Hepatic stellate cell (primary cell): ENCODE results near the gene TMX1.
A peak's percentile ranks its signal among the peaks of the same experiment; 100 is the strongest.
"Not testable (repeated sequence)": the region's sequence is repeated elsewhere in the genome, so short reads cannot be mapped to it uniquely, and the experiment has no call there.

Experiments used
- DNase-seq: peaks from one replicate; pipeline ENCODE4 v3.0.0; 2011; ENCODE audit warnings: low spot score

TMX1 gene, protein sequence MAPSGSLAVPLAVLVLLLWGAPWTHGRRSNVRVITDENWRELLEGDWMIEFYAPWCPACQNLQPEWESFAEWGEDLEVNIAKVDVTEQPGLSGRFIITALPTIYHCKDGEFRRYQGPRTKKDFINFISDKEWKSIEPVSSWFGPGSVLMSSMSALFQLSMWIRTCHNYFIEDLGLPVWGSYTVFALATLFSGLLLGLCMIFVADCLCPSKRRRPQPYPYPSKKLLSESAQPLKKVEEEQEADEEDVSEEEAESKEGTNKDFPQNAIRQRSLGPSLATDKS

DNA sequence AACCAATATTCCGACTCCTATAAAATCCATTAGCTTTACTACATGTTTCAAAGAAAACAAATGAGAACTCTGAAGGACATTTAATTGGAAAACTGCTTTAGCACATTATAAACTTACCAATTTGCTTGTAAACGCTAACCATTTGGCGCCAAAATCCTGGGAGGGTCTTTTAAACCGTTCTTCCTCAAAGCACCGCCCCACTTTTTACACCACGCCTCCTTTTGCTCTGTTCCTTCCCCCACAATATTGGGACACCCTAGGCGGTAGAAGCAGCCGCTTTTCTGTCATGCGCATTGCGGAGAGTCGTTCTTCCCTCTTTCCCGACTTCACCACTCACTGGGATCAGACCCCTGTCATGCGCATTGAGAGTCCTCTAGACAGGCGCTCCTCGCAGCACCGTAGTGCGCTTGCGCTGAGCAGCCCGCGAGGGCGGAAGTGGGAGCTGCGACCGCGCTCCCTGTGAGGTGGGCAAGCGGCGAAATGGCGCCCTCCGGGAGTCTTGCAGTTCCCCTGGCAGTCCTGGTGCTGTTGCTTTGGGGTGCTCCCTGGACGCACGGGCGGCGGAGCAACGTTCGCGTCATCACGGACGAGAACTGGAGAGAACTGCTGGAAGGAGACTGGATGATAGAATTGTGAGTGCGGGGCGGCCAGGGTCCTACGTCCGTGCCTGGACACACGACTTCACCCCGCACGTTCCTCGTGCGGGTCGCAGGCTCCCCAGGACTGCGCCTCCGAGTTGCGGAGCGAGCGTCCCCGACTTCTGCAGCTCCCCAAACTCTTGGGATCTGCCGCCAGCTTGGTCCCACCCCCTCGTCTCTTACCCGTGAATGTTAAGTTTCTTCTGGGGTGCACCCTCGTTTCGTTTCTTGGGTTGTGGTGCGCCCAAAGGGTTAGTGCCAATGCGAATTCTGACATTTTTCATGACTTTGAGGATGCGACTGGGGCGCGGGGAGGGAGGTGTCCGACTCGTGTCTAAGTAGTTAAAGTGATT is at the start of gene TMX1:
Gene TMX1 (plus strand): TSS at position 435 of the 991 bp plus-strand sequence. CDS start 46 bp downstream, at position 481.
- DNase-seq = peak; percentile 99

GRCh38 chr14:51201890-51202289 is 38.2 kb upstream of the TMX1 start:
- no peak for DNase-seq

- no peak for DNase-seq
These were observed 37.0 kb upstream of the TMX1 start for GRCh38 chr14:51202914-51203665.

DNA sequence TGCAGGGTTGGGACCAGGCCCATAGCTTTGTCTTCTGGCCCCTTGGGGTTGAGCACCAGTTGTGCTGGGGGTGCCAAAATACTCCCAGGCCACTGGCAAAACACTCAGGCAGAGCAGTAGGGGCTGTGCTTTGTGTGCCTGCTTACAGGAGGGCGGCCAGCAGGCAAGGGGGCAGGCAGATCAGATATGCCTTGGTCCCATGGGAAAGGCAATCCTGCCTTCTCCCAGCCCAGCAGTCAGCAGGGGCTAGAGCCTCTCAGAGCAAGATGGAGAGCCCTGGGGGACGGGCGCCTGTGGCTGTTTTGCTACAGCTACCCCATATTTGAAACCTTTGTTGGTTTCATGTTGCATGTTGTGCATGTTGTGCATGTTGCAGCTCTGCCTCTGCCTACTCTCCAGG is 36.2 kb upstream of the TMX1 start:
- no peak for DNase-seq

GRCh38 chr14:51205486-51205885 is 34.6 kb upstream of the TMX1 start:
- no peak for DNase-seq

DNA sequence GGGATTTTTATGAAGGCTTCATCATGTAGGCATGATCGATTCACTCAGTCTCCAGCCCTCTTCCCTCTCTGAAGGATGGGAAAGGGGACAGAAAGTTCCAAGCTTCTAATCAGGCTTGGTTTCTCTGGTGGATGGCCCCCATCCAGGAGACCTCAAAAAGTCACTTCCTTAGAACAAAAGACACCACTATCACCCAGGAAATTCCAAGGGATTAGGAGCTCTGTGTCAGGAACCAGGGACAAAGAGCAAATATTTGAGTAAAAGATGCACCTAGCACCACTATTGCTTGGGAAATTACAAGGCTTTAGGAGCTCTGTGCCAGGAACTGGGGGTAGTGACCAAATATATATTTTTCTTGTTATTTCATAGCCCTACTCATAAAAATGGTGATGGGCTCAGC is 33.6 kb upstream of the TMX1 start:
- DNase-seq = no peak

DNA sequence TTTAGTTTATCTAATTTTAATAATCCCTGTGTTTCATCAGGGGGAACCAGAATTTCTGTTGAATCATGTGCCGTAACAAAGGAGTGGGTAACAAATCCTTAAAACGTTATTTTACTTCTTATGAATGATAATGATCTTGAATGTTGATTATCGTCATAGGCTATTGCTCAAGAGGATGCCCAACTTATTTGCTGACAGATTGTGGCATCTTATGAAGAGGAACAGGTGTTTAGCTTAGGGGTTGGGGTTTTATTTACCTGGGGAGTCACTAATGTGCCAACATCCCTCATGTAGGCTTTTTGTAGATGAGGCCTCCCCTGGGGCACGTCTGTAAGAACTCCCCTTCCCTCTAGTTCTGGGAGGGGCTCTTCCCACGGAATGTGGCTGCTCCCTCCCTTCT is 32.4 kb upstream of the TMX1 start:
- DNase-seq = no peak

DNA sequence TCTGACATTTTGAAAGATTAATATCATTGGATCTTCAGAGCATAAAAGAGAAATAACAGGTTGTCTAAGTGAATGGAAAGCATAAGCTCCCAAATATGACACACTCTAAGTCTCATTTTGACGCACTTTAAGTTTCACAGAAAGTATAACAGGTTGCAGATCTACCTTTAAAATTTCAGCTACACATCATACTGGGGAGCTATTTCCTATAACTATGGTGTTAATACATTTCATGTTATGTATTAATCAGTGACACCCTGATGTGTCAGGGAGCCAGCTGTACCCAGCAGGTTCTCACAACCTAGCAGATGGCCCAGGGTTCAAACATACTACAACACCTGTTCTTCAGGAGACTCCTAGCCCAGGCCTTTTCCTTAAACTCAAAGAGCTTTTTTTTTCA is 31.1 kb upstream of the TMX1 start:
- DNase-seq = no peak

DNA sequence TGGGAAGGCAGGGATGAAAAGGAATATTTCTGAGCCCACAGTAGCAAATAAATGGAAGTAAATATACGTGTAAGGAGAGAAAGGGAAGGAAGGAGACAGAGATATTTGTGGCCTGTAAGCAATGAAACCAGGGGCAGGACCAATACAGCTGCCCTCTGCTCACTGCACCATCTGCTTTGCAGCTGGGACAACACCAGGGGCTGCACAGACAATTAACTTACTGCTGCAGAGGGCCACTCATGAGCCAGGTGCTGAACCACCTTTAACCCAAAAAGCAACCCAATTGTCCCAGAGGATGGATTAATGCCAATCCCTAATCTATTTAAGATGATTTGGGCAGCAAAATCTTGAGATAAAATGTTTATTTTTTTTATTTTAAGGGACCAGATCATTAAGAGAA is 30.6 kb upstream of the TMX1 start:
- no peak for DNase-seq

DNA sequence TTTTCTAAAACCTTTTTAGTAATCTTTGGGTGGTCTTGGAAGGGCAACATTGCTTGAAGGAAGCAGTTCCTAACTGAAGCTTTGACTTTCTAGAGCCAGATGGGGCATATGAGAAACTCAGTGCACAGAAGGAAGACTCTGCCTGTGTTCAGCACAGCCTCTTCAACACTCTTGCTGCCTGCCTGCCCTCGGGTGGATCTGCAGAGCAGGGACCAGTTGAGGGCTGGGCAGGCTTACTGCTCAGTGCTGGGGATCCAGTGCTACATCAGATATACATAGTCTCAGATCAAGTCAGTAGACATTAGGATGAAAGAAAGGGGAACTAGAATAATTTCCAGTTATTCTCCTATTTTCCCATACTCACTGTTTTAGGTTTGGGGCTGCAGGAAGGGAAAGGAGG is 29.5 kb upstream of the TMX1 start:
- DNase-seq = no peak

- DNase-seq = no peak
These were observed 28.9 kb upstream of the TMX1 start for GRCh38 chr14:51211149-51211548.

- DNase-seq = no peak
These were observed 23.4 kb upstream of the TMX1 start for GRCh38 chr14:51216602-51217001.

DNA sequence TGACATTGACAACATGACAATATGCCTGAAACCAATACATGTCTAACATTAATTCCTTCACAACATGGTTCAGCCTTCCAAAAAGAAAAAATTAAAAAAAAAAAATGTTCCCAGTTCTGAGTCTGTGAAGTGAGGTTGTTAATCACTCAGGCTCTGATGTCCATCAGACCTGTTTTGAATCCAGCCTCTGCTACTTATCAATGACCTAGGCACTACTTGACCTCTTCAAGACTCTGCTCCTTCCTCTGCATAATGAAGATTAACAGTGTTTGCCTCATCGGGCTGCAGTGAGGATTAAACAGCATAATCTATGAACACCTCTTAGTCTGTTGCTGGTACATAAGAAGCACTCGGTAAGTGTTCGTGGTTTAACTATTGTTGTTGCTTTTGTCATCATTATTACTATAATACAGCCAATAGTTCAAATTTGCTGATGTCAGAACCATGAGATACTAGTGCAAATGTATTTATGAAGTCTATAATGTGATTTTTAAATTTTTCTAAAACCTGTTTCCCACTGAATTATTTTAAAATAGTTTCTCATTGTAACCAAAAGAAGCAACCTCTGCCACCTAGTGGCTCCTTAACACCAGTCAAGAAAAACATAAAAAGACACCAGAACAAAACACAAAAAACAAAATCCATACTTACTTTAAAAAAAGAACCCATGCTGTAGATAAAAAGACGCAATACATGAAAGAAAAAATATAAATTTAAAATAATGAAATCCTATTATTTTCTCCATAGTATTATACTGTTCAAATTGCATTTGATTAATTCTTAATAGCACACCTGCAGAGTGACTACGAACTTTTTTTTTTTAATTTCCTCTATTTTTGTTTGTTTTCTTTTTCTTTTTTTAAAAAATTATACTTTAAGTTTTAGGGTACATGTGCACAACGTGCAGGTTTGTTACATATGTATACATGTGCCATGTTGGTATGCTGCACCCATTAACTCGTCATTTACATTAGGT is 20.3 kb upstream of the TMX1 start:
- no peak for DNase-seq

DNA sequence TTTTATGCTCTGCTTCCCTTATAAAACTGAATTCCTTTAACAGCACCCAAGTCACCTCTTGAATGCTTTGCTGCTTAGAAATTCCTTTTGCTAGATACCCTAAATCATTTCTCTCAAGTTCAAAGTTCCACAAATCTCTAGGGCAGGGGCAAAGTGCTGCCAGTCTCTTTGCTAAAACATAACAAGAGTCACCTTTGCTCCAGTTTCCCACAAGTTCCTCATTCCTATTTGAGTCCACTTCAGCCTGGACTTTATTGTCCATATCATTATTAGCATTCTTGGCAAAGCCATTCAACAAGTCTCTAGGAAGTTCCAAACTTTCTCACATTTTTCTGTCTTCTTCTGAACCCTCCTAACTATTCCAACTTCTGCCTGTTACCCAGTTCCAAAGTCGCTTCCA is 16.6 kb upstream of the TMX1 start:
- DNase-seq = not testable (repeated sequence)

DNA sequence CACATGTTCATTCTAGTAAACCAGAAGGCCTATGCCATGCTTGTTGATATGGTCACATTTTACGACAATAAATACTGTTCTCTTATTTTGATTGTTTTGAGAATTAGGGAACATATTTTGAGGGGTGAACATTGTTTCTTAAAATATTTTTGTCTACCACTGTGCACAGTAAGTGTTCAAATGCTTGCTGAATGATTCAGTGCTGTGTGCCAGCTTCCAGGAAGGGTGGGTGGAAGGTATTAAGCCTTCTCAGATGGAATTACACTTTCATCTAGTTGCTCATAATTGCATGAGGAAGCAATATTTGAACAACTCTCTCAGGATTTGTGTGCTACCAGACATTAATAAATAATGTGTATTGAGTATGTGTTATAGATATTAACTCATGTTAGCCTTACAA is 15.5 kb upstream of the TMX1 start:
- no peak for DNase-seq

DNA sequence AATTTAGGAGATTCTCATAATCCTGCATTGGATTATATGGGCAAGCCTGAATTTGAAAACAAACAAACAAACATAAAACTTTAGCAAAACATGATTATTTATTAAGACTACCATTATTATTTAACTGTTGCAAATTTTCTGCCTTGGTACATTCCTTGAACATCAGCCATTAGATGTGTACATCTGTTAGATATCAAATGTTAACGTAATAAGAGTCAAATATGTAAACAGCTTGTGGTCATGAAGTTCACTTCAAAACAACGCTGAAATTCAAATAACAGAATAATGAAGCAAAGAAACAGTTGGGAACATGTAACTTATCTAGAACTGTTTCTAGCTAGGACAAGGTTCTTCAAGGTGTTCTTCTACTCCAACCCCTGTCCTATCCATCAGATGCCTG is 14.3 kb upstream of the TMX1 start:
- DNase-seq = no peak

- DNase-seq = no peak
These were observed 11.7 kb upstream of the TMX1 start for GRCh38 chr14:51228391-51228790.

GRCh38 chr14:51228890-51229289 is 11.2 kb upstream of the TMX1 start:
- DNase-seq = no peak

DNA sequence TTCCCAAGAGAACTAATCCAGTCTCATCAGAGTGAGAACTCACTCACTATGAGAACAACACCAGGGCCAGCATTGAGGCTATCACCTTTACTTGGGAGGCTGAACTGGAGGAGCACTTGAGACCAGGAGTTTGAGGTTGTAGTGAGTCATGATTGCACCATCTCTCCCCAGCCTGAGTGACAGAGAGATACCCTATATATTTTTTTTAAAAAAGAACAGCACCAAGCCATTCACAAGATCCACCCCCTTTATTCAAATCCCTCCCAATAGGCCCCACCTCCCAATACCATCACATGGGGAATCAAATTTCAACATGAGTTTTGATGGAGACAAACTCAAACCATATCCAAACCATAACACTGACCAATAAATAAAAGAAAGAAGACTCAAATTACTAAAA is 3.7 kb upstream of the TMX1 start:
- no peak for DNase-seq

DNA sequence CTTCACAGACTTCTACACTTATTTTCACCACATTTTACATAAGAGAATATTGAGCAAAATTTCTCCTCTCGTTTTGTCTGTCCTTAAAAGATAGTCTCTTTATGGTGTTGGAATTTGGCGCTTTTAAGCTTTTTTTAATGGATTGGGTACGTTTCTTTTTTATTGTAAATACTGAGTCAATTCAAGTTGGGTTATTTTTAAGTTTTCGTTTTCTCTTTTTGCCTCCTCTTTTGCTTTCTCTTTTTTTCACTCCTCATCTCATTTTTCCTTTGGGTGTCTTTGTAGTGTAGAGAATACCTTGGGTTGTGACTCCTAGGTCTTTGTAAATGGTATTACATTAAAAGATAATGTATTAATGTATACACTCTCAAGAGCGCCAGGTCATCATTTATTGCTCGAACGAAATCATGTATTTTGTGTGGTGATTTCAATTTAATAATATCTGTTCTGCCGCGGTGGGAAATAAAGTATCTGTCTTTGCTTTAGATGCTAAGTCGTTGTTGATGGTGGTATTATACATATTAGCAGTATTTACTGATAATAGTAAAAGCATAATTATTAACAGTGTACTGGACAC is 845 bp downstream of the TMX1 start:
- no peak for DNase-seq
